GM23338 (cell line): ENCODE measurements around the gene TMEM134. TPM values are rescaled to one million over a fixed set of nuclear protein-coding genes. Genes with fewer than 3 reads are reported as not detected.

Experiments
- ATAC-seq: fragments of 200-7000 bp; cut with Tn5 transposase; 3 replicates; pipeline ENCODE4 v1.9.1; 2020
- DNase-seq: peaks from one replicate; pipeline ENCODE4 v3.0.0-alpha.2; 2015; ENCODE audit warnings: low spot score
- H2AFZ ChIP-seq: fragments of 200-600 bp; sonication (generic); 2 replicates; pipeline ENCODE4 v1.8.0; 2016; ENCODE audit warnings: antibody characterized with exemption, mild to moderate bottlenecking, moderate library complexity
- H3F3A ChIP-seq: fragments of 200-600 bp; sonication (generic); replicated peaks from 2 replicates; pipeline ENCODE4 v1.8.0; 2017; ENCODE audit warnings: antibody characterized with exemption, mixed run types, low read depth
- H3K27ac ChIP-seq: fragments of 200-600 bp; sonication (generic); 2 replicates; pipeline ENCODE4 v1.6.1; 2016; ENCODE audit warnings: low read depth
- H3K27me3 ChIP-seq: fragments of 200-600 bp; sonication (generic); 2 replicates; pipeline ENCODE4 v1.8.0; 2016; ENCODE audit warnings: mild to moderate bottlenecking, mixed run types, moderate library complexity; ENCODE audit not compliant: insufficient read depth
- H3K36me3 ChIP-seq: fragments of 200-600 bp; sonication (generic); 2 replicates; pipeline ENCODE4 v1.8.0; 2016; ENCODE audit warnings: mild to moderate bottlenecking; ENCODE audit not compliant: insufficient read depth
- H3K4me1 ChIP-seq: fragments of 200-600 bp; sonication (generic); 2 replicates; pipeline ENCODE4 v1.8.0; 2016; ENCODE audit warnings: mild to moderate bottlenecking, moderate library complexity; ENCODE audit not compliant: insufficient read depth
- H3K4me2 ChIP-seq: fragments of 200-600 bp; sonication (generic); 2 replicates; pipeline ENCODE4 v1.7.1; 2017; ENCODE audit warnings: mixed run types
- H3K4me3 ChIP-seq: fragments of 200-600 bp; sonication (generic); 2 replicates; pipeline ENCODE4 v1.6.1; 2016; ENCODE audit warnings: mixed run types
- H3K79me2 ChIP-seq: fragments of 200-600 bp; sonication (generic); replicated peaks from 2 replicates; pipeline ENCODE4 v1.8.0; 2017; ENCODE audit warnings: mild to moderate bottlenecking; ENCODE audit not compliant: insufficient read depth
- H3K9me2 ChIP-seq: fragments of 200-600 bp; sonication (generic); 2 replicates; pipeline ENCODE4 v1.8.0; 2017; ENCODE audit not compliant: insufficient read depth
- H4K20me1 ChIP-seq: fragments of 200-600 bp; sonication (generic); replicated peaks from 2 replicates; pipeline ENCODE4 v1.8.0; 2017; ENCODE audit warnings: mild to moderate bottlenecking; ENCODE audit not compliant: insufficient read depth
- H3K27ac Mint-ChIP-seq: 2 replicates; pipeline ENCODE4 v1.8.0; 2020; ENCODE audit warnings: inconsistent platforms, mild to moderate bottlenecking, moderate library complexity, mixed read lengths
- H3K27me3 Mint-ChIP-seq: 3 replicates; pipeline ENCODE4 v1.8.0; 2022; ENCODE audit warnings: low read depth, mild to moderate bottlenecking, moderate library complexity, mixed read lengths, inconsistent platforms; ENCODE audit not compliant: insufficient read depth, poor library complexity
- H3K36me3 Mint-ChIP-seq: 3 replicates; pipeline ENCODE4 v1.8.0; 2021; ENCODE audit warnings: low read depth, mild to moderate bottlenecking, inconsistent platforms, moderate library complexity, mixed read lengths
- H3K4me1 Mint-ChIP-seq: 3 replicates; pipeline ENCODE4 v1.8.0; 2020; ENCODE audit warnings: mild to moderate bottlenecking, inconsistent platforms, mixed read lengths
- H3K4me3 Mint-ChIP-seq: 3 replicates; pipeline ENCODE4 v1.8.0; 2021; ENCODE audit warnings: moderate library complexity, mild to moderate bottlenecking, inconsistent platforms, mixed read lengths
- H3K9me3 Mint-ChIP-seq: 3 replicates; pipeline ENCODE4 v1.8.0; 2020; ENCODE audit warnings: moderate library complexity, mild to moderate bottlenecking, inconsistent platforms, mixed read lengths
- CREB1 ChIP-seq: fragments of 250-450 bp; sonication (Bioruptor Pico); IDR thresholded peaks from 2 replicates; pipeline ENCODE4 v1.5.0; 2020; ENCODE audit warnings: low read depth, mild to moderate bottlenecking, moderate library complexity
- CTCF ChIP-seq, 2 experiments: fragments of 200-600 bp in 1 of 2; sonication (generic) in 1 of 2; conservative IDR thresholded peaks; 2 replicates each; pipeline versions ENCODE4 v1.5.1 to v1.6.1; 2016 to 2017; ENCODE audit warnings: antibody characterized with exemption in 2 of 2, low read depth in 2 of 2, mild to moderate bottlenecking in 2 of 2, moderate library complexity in 1 of 2
- ETS1 ChIP-seq: IDR thresholded peaks from 2 replicates; pipeline ENCODE4 v1.6.1; 2016; ENCODE audit warnings: antibody characterized with exemption
- EZH2 ChIP-seq: fragments of 200-600 bp; sonication (generic); IDR thresholded peaks from one replicate; pipeline ENCODE4 v1.8.0; 2017; ENCODE audit warnings: antibody characterized with exemption, mild to moderate bottlenecking, low read depth; ENCODE audit not compliant: unreplicated experiment
- EZH2phosphoT487 ChIP-seq: fragments of 200-600 bp; sonication (generic); IDR thresholded peaks from one replicate; pipeline ENCODE4 v1.8.1; 2018; ENCODE audit warnings: antibody characterized with exemption; ENCODE audit not compliant: unreplicated experiment
- JUNB ChIP-seq: IDR thresholded peaks from one replicate; pipeline ENCODE4 v1.6.1; 2016; ENCODE audit warnings: antibody characterized with exemption; ENCODE audit not compliant: unreplicated experiment
- NANOG ChIP-seq: IDR thresholded peaks from 2 replicates; pipeline ENCODE4 v1.6.1; 2016; ENCODE audit warnings: antibody characterized with exemption, borderline replicate concordance
- POLR2AphosphoS5 ChIP-seq: IDR thresholded peaks from 2 replicates; pipeline ENCODE4 v1.6.1; 2016; ENCODE audit warnings: antibody characterized with exemption, low read depth
- REST ChIP-seq: IDR thresholded peaks from one replicate; pipeline ENCODE4 v1.6.1; 2018; ENCODE audit warnings: antibody characterized with exemption; ENCODE audit not compliant: unreplicated experiment
- STAT1 ChIP-seq: IDR thresholded peaks from one replicate; pipeline ENCODE4 v1.6.1; 2016; ENCODE audit warnings: antibody characterized with exemption; ENCODE audit not compliant: unreplicated experiment
- ZNF114 ChIP-seq: fragments of 250-450 bp; sonication (Bioruptor Pico); IDR thresholded peaks from 2 replicates; pipeline ENCODE4 v1.5.0; 2020; ENCODE audit warnings: mild to moderate bottlenecking, moderate library complexity
- ZNF331 ChIP-seq: fragments of 250-450 bp; sonication (Bioruptor Pico); IDR thresholded peaks from 2 replicates; pipeline ENCODE4 v1.5.0; 2020; ENCODE audit warnings: low read depth, mild to moderate bottlenecking, moderate library complexity
- ZNF462 ChIP-seq: fragments of 250-450 bp; sonication (Bioruptor Pico); IDR thresholded peaks from 2 replicates; pipeline ENCODE4 v1.5.0; 2020; ENCODE audit warnings: mild to moderate bottlenecking, moderate library complexity
- polyA plus RNA-seq: library from polyadenylated mRNA; unstranded; fragments of >200 nt; fragmentation: Nextera tagmentation; extraction: Ambion mirVana; gene quantifications from 2 replicates; pipeline ENCODE4 v1.2.1, GENCODE V29; 2016
- total RNA-seq: library from RNA; depleted of rRNA; stranded (reverse); fragments of >200 nt; shearing (Covaris generic); gene quantifications from 2 replicates; pipeline ENCODE4 v1.2.3, GENCODE V29; 2014

Gene TMEM134
- total and polyA plus RNA-seq, 2 experiments from 2014 or later = 61.4 to 69.2 TPM

- Histone ChIP-seq H3F3A (no peaks in the 10 kb centered on the region), H2AFZ (no peak overlapping the region), H3K4me3 (no peak overlapping the region), H4K20me1 (no peaks in the 10 kb centered on the region), H3K27me3 (no peaks in the 10 kb centered on the region), H3K4me1 (no peaks in the 10 kb centered on the region), H3K36me3 (no peaks in the 10 kb centered on the region), H3K4me2 (no peak overlapping the region), H3K9me2 (no peaks in the 10 kb centered on the region), H3K79me2 (no peaks in the 10 kb centered on the region), H3K27ac (no peak overlapping the region)
- no peak for TF ChIP-seq STAT1
- no peak for TF ChIP-seq CTCF (conservative IDR thresholded peaks at IDR 0.05; ENCODE audit: low read depth in 2 of 2)
- TF ChIP-seq ETS1 = no peak
- no peak for TF ChIP-seq POLR2AphosphoS5
- TF ChIP-seq REST = no peak
- TF ChIP-seq EZH2 = no peak
- no peak for TF ChIP-seq JUNB
- TF ChIP-seq ZNF462 = no peak
- TF ChIP-seq CREB1 (CRISPR knock-in tag) = no peak
- no peak for TF ChIP-seq ZNF114 (CRISPR knock-in tag)
- no peak for TF ChIP-seq ZNF331 (CRISPR knock-in tag)
- no peak for TF ChIP-seq EZH2phosphoT487
- TF ChIP-seq NANOG = no peak
- H3K27ac Mint-ChIP-seq = no peak overlapping the region
- no peaks in the 10 kb centered on the region for H3K4me1 Mint-ChIP-seq
- no peaks in the 10 kb centered on the region for H3K36me3 Mint-ChIP-seq
- H3K27me3 Mint-ChIP-seq = peaks cover 4% of the 10 kb centered on the region
- no peak for ATAC-seq
- H3K4me3 Mint-ChIP-seq = no peak overlapping the region
- no peaks in the 10 kb centered on the region for H3K9me3 Mint-ChIP-seq
- no peak for DNase-seq
These were observed 11.6 kb downstream of the TMEM134 start for GRCh38 chr11:67457453-67457852.
